GM21367 (cell line): ENCODE results near the gene URB1.

ENCODE experiments used
- ATAC-seq: cut with Tn5 transposase; IDR thresholded peaks from one replicate; pipeline ENCODE4 v1.9.1; 2021; ENCODE audit not compliant: unreplicated experiment

The URB1 gene

GRCh38 chr21:32346951-32347350, 45.9 kb downstream of the URB1 start:
- ATAC-seq: no peak

DNA sequence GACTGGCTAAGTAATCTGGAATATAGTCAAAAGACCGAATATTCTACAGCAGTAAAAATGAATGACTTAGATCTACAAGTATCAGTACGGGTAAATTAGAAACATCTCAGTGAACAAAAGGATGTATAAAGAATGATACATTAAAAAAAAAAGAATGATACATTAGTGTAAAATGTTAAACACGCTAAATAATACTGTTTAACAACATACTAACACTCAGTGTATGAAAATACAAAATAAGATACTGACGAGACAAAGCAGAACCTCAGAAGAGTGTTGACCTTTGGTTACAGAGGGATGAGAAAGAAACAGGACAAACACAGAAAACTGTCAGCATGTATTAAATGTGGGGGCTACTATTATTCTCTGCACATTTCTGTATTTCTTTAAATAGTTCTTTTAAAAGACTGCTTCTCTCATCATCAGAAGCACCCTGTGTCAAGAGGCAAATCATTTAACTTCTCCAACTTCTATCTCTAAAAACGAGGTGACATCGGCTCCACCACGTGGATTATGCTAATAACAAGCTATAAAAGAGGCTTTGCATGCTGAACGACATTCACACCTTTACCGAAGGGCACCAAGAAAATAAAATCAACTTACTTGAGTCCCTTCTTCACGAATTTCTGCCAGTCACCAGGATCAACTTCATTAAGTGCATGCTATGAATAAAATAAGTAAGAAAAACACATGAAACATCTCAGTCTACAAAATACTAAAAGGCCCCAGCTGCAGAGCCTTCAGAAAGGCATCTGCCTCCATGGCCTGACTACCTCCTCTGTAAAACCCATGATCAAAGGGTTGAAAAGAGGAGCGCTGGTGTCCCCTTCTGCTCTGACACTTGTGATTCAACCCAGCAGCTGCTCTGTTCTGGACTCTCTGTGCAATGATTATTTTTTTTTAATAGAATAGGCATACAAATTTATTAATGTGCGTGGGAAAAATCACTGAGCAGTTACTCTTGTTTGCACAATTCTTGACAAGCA, 51.7 kb downstream of the URB1 start:
- no peak for ATAC-seq

- ATAC-seq: no peak
Observed at GRCh38 chr21:32338209-32338921, 54.4 kb downstream of the URB1 start.

GRCh38 chr21:32337206-32337605, 55.6 kb downstream of the URB1 start:
- no peak for ATAC-seq

DNA sequence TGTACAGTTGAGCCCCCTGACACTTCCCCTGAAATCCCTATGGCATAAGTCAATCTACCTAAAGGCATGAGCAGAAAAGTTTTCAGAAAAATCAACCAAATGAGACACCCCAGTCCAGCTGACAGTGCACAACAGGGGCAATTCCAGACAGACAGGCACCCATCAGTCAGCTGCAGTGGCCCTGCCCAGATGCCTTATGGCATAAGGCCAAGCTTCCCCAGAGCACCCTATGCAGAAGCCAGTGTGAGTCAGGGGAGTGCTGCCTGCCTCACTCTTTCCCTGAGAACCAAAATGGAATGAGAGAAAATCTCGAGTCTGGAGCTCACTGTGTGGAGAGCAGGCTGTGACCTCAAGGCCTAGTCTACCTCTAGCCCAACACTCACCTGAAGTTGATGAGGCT, 56.1 kb downstream of the URB1 start:
- no peak for ATAC-seq

DNA sequence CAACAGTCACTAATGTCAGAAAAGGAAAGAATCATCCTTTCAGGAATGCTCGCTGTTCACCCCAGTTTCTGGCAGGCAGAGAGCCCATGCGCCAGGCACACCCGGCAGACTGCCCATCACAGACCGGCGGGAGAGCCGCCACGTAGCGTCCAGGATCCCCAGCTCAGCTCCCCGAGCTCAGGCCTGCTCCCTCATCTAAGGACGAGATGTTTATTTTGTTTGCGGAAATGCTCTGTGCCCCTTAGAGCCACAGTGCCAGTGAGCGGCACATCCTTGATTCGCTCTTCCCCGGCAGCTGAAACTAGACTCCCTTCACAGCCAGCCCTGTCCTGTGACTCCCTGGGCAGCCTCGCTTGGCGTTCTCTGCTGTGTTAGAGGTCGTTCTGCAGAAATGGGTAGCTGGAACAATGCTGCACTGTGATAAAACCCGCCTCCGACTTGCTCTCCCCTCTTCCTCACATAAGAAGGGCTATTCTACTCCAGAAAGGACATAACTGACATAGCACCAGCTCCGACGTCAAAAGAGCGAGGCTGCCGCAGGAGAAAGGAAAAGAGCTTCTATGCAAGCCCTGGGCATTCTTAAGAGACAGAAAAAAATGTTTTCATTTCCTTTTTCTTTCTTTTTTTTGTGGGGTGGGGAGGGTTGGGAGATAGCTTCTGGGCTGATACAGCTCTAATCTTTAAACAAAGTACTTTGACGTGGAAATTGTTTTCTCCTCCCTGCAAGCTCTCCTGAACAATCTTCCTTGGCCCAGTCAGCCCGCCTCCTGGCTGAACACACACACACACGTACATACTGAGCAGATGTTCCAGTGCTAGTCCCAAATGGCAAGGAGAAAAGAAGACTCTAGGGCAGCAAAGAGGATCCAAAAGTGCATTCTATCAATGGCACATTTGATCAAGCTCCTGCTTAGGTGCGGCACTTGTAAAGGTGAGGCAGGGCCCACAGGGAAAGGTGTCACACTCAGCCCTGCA, 56.9 kb downstream of the URB1 start:
- no peak for ATAC-seq

GRCh38 chr21:32334980-32335531, 57.8 kb downstream of the URB1 start:
- ATAC-seq: no peak

DNA sequence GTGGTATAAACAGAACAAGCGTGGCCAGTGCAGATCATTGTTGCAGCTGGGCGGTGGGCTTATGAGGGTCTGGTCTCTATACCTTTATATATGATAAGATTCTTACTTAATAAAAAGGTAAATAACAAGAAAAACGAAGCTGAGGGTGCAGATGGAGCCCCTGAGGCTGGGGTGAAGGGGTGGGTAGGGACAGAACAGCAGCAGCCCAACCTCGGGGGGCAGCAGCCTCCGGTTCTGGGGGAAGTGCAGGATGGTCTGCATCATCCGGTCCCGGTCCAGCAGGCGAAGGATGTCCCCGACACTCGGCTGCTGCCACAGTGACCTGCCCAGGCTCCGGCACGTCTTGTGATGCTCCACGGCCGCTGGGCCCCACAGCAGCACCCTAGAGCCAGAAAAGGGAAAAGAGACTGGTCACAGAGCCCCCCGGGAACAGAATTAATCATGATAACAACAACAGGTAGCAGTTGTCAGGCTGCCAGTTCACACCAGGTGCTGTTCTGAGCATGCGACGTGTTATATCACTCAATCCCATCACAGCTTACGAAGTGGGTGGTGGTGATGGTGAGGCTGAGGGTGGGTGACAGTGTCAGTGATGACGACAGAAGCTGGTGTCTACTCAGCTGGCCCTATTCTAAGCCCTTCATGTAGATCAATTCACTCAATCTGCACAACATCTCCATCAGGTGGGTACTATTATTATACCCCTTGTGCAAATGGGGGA, 58.7 kb downstream of the URB1 start:
- ATAC-seq: no peak

- no peak for ATAC-seq
Observed at GRCh38 chr21:32332463-32332951, 60.3 kb downstream of the URB1 start.

GRCh38 chr21:32331444-32332305, 61.1 kb downstream of the URB1 start:
- no peak for ATAC-seq

DNA sequence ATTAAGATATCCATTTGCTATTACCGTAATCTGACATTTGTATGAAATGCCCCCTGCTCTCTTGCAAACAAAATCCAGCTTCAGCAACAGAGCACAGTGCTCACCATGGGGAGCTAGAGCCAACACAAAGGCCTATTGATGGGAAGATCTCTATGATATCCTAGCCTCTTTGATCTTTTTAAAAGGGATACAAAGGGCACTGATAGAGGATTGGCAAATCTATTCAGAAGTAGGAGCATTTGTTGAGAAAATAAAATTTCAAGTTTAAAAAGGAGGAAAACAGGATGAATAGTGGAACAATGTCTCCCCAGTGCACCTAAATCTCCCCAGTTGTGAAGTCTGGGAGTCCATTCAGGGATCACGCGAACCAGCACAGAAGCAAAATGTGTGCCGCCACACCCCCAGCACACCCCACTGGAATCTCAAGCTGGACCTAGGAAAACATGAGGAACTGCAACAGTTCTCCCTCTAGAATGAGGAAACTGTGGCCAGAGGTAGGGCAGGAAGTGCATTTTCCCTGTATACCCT, 62.0 kb downstream of the URB1 start:
- ATAC-seq: no peak

GRCh38 chr21:32329776-32330175, 63.0 kb downstream of the URB1 start:
- no peak for ATAC-seq

GRCh38 chr21:32329331-32329730, 63.5 kb downstream of the URB1 start:
- ATAC-seq: no peak

- ATAC-seq: no peak
Observed at GRCh38 chr21:32328595-32328994, 64.2 kb downstream of the URB1 start.

GRCh38 chr21:32325706-32326105, 67.1 kb downstream of the URB1 start:
- no peak for ATAC-seq

GRCh38 chr21:32322676-32323075, 70.1 kb downstream of the URB1 start:
- ATAC-seq: no peak

DNA sequence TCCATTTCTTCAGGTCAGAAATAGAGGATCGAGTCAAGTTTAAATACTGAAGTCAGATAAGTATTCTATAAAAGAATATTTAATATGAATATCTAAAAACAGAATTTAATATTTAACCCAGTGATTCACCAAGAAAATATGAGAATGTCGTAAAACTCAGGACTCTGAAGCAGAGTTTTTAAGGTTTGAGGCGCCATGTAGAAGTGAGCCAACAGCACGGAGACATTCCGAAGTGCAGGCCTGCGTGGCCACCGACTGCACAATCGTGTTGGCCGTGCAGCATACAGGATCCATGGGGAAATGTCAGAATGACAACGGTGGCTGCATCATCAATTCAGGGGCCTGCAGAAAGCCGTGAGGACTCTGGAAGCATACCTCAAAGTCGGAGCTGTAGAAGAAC, 70.7 kb downstream of the URB1 start:
- no peak for ATAC-seq

GRCh38 chr21:32321480-32321879, 71.3 kb downstream of the URB1 start:
- no peak for ATAC-seq

DNA sequence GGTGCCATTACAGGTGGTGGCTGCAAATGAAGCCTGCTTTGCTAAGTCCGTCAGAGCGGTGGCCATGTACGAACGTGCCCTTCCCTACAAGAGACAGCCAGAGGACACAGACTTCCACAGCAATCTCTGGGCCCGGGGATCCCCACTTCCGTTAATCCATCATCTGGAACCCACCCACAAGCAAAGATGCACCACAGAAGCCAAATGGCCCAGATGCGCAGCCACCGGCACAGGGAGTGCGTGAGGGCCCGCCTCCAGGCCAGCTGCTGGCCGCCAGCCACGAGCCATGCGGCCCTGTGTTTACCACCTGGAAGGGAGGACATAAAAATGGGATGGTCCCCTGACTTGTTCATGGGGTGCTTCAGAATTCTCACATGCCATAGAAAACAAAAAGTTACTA, 72.1 kb downstream of the URB1 start:
- no peak for ATAC-seq
